ENCODE data around the gene SCN1A. TPM values are rescaled to one million over a fixed set of nuclear protein-coding genes. Genes with fewer than 3 reads are reported as not detected.
"Not testable (repeated sequence)": the region's sequence is repeated elsewhere in the genome, so short reads cannot be mapped to it uniquely, and the experiment has no call there.

The SCN1A gene
- total and polyA plus RNA-seq, 12 donors: 0.11 to 1.3 (median 0.41) TPM; not detected in 1

DNA sequence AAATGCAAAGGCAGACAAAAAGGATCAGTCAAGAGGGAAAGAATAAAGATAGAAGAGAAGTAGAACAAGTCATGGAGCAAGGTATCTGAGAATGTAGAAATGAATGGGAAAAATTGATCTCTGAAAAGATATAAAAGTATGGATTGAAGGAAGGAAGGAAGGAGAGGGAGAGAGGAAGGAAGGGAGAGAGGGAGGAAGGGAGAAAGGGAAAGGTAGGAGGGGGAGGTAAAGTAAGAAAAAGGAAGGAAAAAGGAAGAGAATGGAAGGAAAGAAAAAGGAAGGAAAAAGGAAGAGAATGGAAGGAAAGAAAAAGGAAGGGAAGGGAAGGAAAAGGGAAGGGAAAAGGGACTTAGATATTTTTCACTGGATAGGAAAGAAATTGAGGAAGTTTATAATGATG is 142.7 kb downstream of the SCN1A start:
- Histone ChIP-seq H3K4me3 (no peak overlapping the region), H3K36me3 (no peaks in the 10 kb centered on the region), H3K9me3 (peaks cover 0 to 7% (median 0%) of the 10 kb centered on the region in 11 donors), H3K27ac (no peak overlapping the region), H3K27me3 (peaks cover 0 to 9% (median 0%) of the 10 kb centered on the region in 7 donors), H3K4me1 (no peaks in the 10 kb centered on the region)
- no peak for TF ChIP-seq CTCF (IDR thresholded peaks at IDR 0.05)
- DNase-seq (no peak), ATAC-seq (no peak)
- intact Hi-C loops (cut with DNase I): no loop called here

- H3K27ac ChIP-seq; ATAC-seq; DNase-seq; H3K27me3 ChIP-seq; intact Hi-C loops (cut with DNase I); H3K4me1 ChIP-seq; H3K36me3 ChIP-seq; H3K4me3 ChIP-seq: not testable (repeated sequence)
- H3K9me3 ChIP-seq: peaks cover 0 to 12% (median 0%) of the 10 kb centered on the region in 11 donors
These were observed 155.7 kb downstream of the SCN1A start for GRCh38 chr2:165972161-165972560.

DNA sequence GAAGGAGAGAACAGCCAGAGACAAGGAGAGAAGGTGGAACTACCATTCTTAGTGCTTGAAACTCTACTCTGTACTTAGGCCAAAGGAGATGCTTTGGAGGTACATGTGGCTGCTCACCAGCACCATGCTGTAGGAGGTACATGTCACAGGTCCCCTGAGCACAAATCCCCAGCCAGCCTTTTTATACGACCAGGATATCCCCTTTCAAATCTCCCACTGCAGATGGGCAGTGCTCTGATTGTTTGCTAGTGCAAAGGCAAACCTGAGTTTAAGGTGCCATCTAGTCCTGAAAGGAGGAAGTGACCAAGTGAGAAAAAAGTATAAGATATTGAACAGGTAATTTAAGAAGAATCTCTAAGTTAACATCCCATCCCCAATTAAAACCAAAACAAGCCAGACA is 157.2 kb downstream of the SCN1A start:
- Histone ChIP-seq H3K4me3 (no peak overlapping the region), H3K36me3 (no peaks in the 10 kb centered on the region), H3K9me3 (no peaks in the 10 kb centered on the region), H3K27ac (no peak overlapping the region), H3K27me3 (peaks cover 0 to 7% (median 0%) of the 10 kb centered on the region in 7 donors), H3K4me1 (no peaks in the 10 kb centered on the region)
- no peak for ATAC-seq
- no peak for DNase-seq
- TF ChIP-seq CTCF (IDR thresholded peaks at IDR 0.05): no peak
- intact Hi-C loops (cut with DNase I): no loop called here
- 7 to 12% methylated on average over 1 of the region's 1 CpG for WGBS, 2 donors

DNA sequence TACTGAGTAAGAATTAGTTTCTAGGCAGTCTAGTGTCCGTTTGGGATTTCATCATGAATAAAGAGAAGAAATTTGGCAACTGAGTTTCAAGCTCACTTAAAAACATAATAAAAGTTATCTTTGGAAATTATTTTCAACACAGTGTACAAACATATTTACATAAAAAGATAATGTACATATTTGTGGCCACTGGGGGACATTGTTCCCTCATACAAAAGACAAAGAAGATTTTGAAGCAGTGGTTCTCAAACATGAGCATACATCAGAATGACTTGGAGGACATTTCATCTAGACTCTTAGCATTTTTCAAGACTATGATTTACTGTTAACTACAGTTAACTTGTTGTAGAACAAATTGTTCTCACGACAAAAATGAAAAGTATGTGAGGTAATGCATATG is 158.6 kb downstream of the SCN1A start:
- Histone ChIP-seq H3K4me3 (no peak overlapping the region), H3K4me1 (no peaks in the 10 kb centered on the region), H3K27me3 (peaks cover 0 to 7% (median 0%) of the 10 kb centered on the region in 7 donors), H3K9me3 (no peaks in the 10 kb centered on the region), H3K36me3 (no peaks in the 10 kb centered on the region), H3K27ac (no peak overlapping the region)
- DNase-seq (no peak), ATAC-seq (no peak)
- WGBS, 2 donors: 62 to 63% methylated on average over 2 of the region's 2 CpGs
- intact Hi-C loops (cut with DNase I): no loop called here
- no peak for TF ChIP-seq CTCF (IDR thresholded peaks at IDR 0.05)

GRCh38 chr2:165967746-165968145 is 160.1 kb downstream of the SCN1A start:
- ATAC-seq: no peak
- no peak for TF ChIP-seq CTCF (IDR thresholded peaks at IDR 0.05)
- Histone ChIP-seq H3K4me1 (no peaks in the 10 kb centered on the region), H3K36me3 (no peaks in the 10 kb centered on the region), H3K27me3 (peaks cover 0 to 7% (median 0%) of the 10 kb centered on the region in 7 donors), H3K9me3 (no peaks in the 10 kb centered on the region), H3K27ac (no peak overlapping the region), H3K4me3 (no peak overlapping the region)
- 85 to 90% methylated on average over 3 of the region's 3 CpGs for WGBS, 2 donors
- DNase-seq: no peak
- intact Hi-C loops (cut with DNase I): no loop called here

All from heart right ventricle (tissue), 16 donors.